ENCODE data around the gene LRRC4C. TPM values are rescaled to one million over a fixed set of nuclear protein-coding genes. Genes with fewer than 3 reads are reported as not detected.

LRRC4C gene
- total RNA-seq, 3 donors from 2014 or later = 0.29 to 4.1 TPM; not detected in 1

- ATAC-seq = no peak
- Histone ChIP-seq H3K9me3 (peaks cover 7% of the 10 kb centered on the region), H3K36me3 (ENCODE audit: low read depth) (no peaks in the 10 kb centered on the region), H3K4me1 (ENCODE audit: low read depth) (no peaks in the 10 kb centered on the region), H3K4me3 (no peak overlapping the region)
- DNase-seq = no peak
- no peak for TF ChIP-seq CTCF (IDR thresholded peaks at IDR 0.05)
- intact Hi-C loops (cut with DNase I, micrococcal nuclease) = no loop called here
These were observed 213.6 kb downstream of the LRRC4C start for GRCh38 chr11:41245704-41246398.

GRCh38 chr11:41245184-41245583 lies 214.3 kb downstream of the LRRC4C start:
- no peaks in the 10 kb centered on the region for H3K4me1 ChIP-seq (ENCODE audit: low read depth)
- DNase-seq (peak in 1 of 3 donors; percentile 39), ATAC-seq (no peak)
- no peak for TF ChIP-seq CTCF (IDR thresholded peaks at IDR 0.05)
- no peak overlapping the region for H3K4me3 ChIP-seq
- intact Hi-C loops (cut with DNase I, micrococcal nuclease) = no loop called here
- no peaks in the 10 kb centered on the region for H3K36me3 ChIP-seq (ENCODE audit: low read depth)
- H3K9me3 ChIP-seq = peaks cover 7% of the 10 kb centered on the region

- no peak for ATAC-seq
- no peak for DNase-seq
- Histone ChIP-seq H3K9me3 (no peaks in the 10 kb centered on the region), H3K4me3 (no peak overlapping the region), H3K4me1 (ENCODE audit: low read depth) (no peaks in the 10 kb centered on the region), H3K36me3 (ENCODE audit: low read depth) (no peaks in the 10 kb centered on the region)
- intact Hi-C loops (cut with DNase I, micrococcal nuclease) = no loop called here
- TF ChIP-seq CTCF (IDR thresholded peaks at IDR 0.05) = no peak
These were observed 222.1 kb downstream of the LRRC4C start for GRCh38 chr11:41237382-41237781.

- intact Hi-C loops (cut with DNase I, micrococcal nuclease) = no loop called here
- TF ChIP-seq CTCF (IDR thresholded peaks at IDR 0.05) = no peak
- Histone ChIP-seq H3K4me3 (no peak overlapping the region), H3K4me1 (ENCODE audit: low read depth) (no peaks in the 10 kb centered on the region), H3K9me3 (no peaks in the 10 kb centered on the region), H3K36me3 (ENCODE audit: low read depth) (no peaks in the 10 kb centered on the region)
- DNase-seq (no peak), ATAC-seq (no peak)
These were observed 223.8 kb downstream of the LRRC4C start for GRCh38 chr11:41235668-41236067.

- intact Hi-C loops (cut with DNase I, micrococcal nuclease) = no loop called here
- Histone ChIP-seq H3K4me3 (no peak overlapping the region), H3K36me3 (ENCODE audit: low read depth) (no peaks in the 10 kb centered on the region), H3K4me1 (ENCODE audit: low read depth) (no peaks in the 10 kb centered on the region), H3K9me3 (peaks cover 2% of the 10 kb centered on the region)
- TF ChIP-seq CTCF (IDR thresholded peaks at IDR 0.05) = no peak
- ATAC-seq (no peak), DNase-seq (no peak)
These were observed 233.4 kb downstream of the LRRC4C start for GRCh38 chr11:41225856-41226633.

All from mucosa of descending colon (tissue), 3 donors.